GM12892 (cell line): ENCODE results near the gene MUTYH.

Source experiments
- POLR2AphosphoS5 ChIP-seq: IDR thresholded peaks from 2 replicates; pipeline ENCODE4 v1.6.1; 2011; ENCODE audit warnings: low read depth, low read length, control low read depth
- TAF1 ChIP-seq: IDR thresholded peaks from 2 replicates; pipeline ENCODE4 v1.6.1; 2011; ENCODE audit warnings: low read depth, mild to moderate bottlenecking, control low read depth, low read length, borderline replicate concordance

DNA sequence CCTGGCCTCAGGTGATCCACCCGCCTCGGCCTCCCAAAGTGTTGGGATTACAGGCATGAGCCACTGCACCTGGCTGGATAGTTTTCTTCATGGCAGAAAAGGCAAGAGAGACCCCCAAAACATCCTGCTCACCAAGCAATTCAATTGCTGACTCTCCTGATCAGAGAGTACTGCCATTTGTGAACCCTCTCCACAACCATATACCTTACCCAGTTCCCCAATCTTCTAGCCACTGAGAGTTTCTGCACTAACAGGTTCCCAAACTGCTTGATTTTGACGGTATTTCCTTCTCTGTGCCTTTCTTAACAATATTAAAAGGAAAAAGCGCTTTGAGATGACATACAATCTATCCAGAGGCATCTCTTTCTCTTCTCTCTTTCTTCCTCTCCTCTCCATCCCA lies 39.9 kb upstream of the MUTYH start:
- TF ChIP-seq POLR2AphosphoS5 (no peak), TAF1 (no peak)
